Measurements from ENCODE around the gene UBAC2. TPM values are rescaled to one million over a fixed set of nuclear protein-coding genes. Genes with fewer than 3 reads are reported as not detected.

The UBAC2 gene
- total and polyA plus RNA-seq, 2 experiments from 2014 or later = 71.2 to 130 TPM

GRCh38 chr13:99193152-99193551 is 7.5 kb upstream of the UBAC2 start:
- no peak for DNase-seq (ENCODE audit: low read depth in 1 of 2, low spot score in 1 of 2)
- TF ChIP-seq CTCF (IDR thresholded peaks at IDR 0.05; ENCODE audit: low read depth, low read length) = no peak
- H3K27ac ChIP-seq = no peak overlapping the region
- no peak overlapping the region for H3K4me3 ChIP-seq
- H3K36me3 ChIP-seq = no peaks in the 10 kb centered on the region
- H3K4me1 ChIP-seq (ENCODE audit: low read depth) = no peaks in the 10 kb centered on the region
- no peaks in the 10 kb centered on the region for H3K27me3 ChIP-seq
- no peaks in the 10 kb centered on the region for H3K9me3 ChIP-seq (ENCODE audit: low read depth)

- no peaks in the 10 kb centered on the region for H3K9me3 ChIP-seq (ENCODE audit: low read depth)
- no peaks in the 10 kb centered on the region for H3K4me1 ChIP-seq (ENCODE audit: low read depth)
- H3K27ac ChIP-seq = no peak overlapping the region
- no peaks in the 10 kb centered on the region for H3K27me3 ChIP-seq
- no peaks in the 10 kb centered on the region for H3K36me3 ChIP-seq
- TF ChIP-seq CTCF (IDR thresholded peaks at IDR 0.05; ENCODE audit: low read depth, low read length) = peak; percentile 6
- no peak overlapping the region for H3K4me3 ChIP-seq
- DNase-seq (ENCODE audit: low read depth in 1 of 2, low spot score in 1 of 2) = no peak
These were observed 4.1 kb upstream of the UBAC2 start for GRCh38 chr13:99196466-99197116.

GRCh38 chr13:99197117-99197651 is 3.5 kb upstream of the UBAC2 start:
- Histone ChIP-seq H3K36me3 (no peaks in the 10 kb centered on the region), H3K9me3 (ENCODE audit: low read depth) (no peaks in the 10 kb centered on the region), H3K27me3 (no peaks in the 10 kb centered on the region), H3K4me3 (no peak overlapping the region), H3K27ac (no peak overlapping the region), H3K4me1 (ENCODE audit: low read depth) (peaks cover under 1% of the 10 kb centered on the region)
- no peak for TF ChIP-seq CTCF (IDR thresholded peaks at IDR 0.05; ENCODE audit: low read depth, low read length)
- no peak for DNase-seq (ENCODE audit: low read depth in 1 of 2, low spot score in 1 of 2)

GRCh38 chr13:99199541-99200431 is 868 bp upstream of the UBAC2 start:
- Histone ChIP-seq H3K27ac (peak overlapping the region; percentile 87), H3K4me1 (ENCODE audit: low read depth) (peaks cover 6% of the 10 kb centered on the region), H3K9me3 (ENCODE audit: low read depth) (no peaks in the 10 kb centered on the region), H3K4me3 (peak overlapping the region; percentile 82), H3K36me3 (no peaks in the 10 kb centered on the region), H3K27me3 (no peaks in the 10 kb centered on the region)
- TF ChIP-seq CTCF (IDR thresholded peaks at IDR 0.05; ENCODE audit: low read depth, low read length) = no peak
- peak in 1 of 2 donors; percentile 6 for DNase-seq (ENCODE audit: low read depth in 1 of 2, low spot score in 1 of 2)

GRCh38 chr13:99203601-99204579 is 3.2 kb downstream of the UBAC2 start:
- TF ChIP-seq CTCF (IDR thresholded peaks at IDR 0.05; ENCODE audit: low read depth, low read length) = no peak
- DNase-seq (ENCODE audit: low read depth in 1 of 2, low spot score in 1 of 2) = no peak
- Histone ChIP-seq H3K27me3 (no peaks in the 10 kb centered on the region), H3K4me3 (no peak overlapping the region), H3K27ac (no peak overlapping the region), H3K4me1 (ENCODE audit: low read depth) (peaks cover 6% of the 10 kb centered on the region), H3K36me3 (no peaks in the 10 kb centered on the region), H3K9me3 (ENCODE audit: low read depth) (no peaks in the 10 kb centered on the region)
